Hematopoietic multipotent progenitor cell treated with erythropoietin and hydrocortisone succinate and interleukin-3 and kit ligand, for 17 days (in vitro differentiated cells): ENCODE results near the gene MYL5.
"Not testable (repeated sequence)": the region's sequence is repeated elsewhere in the genome, so short reads cannot be mapped to it uniquely, and the experiment has no call there.

ENCODE experiments used
- DNase-seq: peaks from one replicate; pipeline ENCODE4 v3.0.0-alpha.2; 2015; ENCODE audit warnings: low spot score

The MYL5 gene

GRCh38 chr4:674172-675035 is at the start of gene MYL5, which contains the start of gene ATP5ME:
Gene MYL5 (plus strand): TSS chr4:674542. CDS start chr4:678027, 3,485 bp downstream.
Gene ATP5ME (minus strand): TSS chr4:674276. CDS start chr4:674247, 29 bp downstream.
- peak; percentile 98 for DNase-seq

GRCh38 chr4:624705-625590 is 49.4 kb upstream of the MYL5 start, which contains the start of gene PDE6B:
Gene PDE6B (plus strand): TSS chr4:625573. CDS start chr4:625627, 54 bp downstream.
- DNase-seq = no peak

DNA sequence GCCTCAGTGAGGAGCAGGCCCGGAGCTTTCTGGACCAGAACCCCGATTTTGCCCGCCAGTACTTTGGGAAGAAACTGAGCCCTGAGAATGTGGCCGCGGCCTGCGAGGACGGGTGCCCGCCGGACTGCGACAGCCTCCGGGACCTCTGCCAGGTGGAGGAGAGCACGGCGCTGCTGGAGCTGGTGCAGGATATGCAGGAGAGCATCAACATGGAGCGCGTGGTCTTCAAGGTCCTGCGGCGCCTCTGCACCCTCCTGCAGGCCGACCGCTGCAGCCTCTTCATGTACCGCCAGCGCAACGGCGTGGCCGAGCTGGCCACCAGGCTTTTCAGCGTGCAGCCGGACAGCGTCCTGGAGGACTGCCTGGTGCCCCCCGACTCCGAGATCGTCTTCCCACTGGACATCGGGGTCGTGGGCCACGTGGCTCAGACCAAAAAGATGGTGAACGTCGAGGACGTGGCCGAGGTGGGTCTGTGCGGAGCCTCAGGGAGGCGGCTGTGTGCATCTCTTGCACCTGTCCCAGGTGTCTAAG is 48.6 kb upstream of the MYL5 start:
- no peak for DNase-seq

DNA sequence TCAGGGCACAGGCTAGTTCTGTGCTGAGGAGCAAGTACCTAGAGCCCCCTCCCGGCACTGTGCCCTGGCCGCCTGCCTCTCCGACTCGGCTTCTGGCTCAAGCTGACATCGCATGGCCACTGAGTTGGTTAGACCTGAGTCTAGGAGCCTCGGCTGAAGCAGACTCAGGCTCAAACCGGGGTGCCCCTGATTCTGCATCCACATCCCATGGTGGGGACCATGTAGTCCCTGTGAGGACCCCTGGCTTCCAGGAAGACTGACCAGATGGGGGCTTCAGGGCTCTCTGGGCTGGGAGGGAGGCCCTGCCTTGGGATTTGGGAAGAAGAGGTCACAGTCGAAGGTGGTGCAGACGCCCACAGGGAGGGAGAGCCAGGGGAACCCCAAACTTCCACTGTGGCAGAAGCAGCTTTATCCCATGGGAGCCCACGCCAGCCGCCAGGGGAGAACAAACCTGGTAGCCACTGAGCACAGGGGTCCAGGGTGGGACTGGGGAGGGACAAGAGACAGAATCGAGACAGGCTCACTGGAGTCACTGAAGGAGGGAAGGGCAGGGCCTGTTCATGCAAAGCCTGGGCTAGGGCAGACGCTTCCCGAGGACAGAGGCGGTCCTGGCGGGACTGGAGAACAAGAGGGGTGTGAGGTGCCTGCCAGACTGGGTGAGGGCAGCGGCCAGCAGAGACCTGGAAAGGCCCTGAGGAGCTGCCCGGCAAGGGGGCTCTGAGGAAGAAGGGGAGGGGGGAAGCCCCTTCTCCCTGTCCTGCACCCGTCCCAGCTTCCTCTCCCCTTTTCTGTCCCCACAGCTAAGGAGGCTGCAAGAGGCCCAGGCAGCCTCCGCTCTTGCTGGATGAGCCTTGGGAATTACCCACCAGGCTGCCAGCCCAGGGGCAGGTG is 47.9 kb upstream of the MYL5 start:
- no peak for DNase-seq

GRCh38 chr4:627347-628125 is 46.8 kb upstream of the MYL5 start:
- no peak for DNase-seq

DNA sequence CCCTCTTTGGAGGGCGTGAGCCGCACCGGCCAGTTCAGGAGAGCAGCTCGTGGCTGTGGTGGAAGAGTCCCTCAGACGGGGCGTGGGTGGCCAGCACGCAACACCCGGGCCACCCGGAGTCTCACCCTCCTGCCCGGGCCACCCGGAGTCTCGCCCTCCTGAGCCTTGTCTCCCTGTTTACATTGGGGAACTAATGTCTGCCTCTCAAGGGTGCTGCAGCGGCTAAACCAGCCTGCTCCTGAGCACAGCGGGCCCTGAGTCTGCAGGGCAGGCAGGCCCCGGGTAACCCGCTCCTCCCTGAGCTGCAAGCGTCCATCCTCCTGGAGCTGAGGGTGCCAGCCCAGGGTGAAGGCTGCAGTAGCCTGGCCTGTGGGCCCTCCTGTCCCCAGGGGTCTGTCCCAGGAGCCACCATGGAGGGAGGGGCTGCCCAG is 46.0 kb upstream of the MYL5 start:
- DNase-seq = no peak

DNA sequence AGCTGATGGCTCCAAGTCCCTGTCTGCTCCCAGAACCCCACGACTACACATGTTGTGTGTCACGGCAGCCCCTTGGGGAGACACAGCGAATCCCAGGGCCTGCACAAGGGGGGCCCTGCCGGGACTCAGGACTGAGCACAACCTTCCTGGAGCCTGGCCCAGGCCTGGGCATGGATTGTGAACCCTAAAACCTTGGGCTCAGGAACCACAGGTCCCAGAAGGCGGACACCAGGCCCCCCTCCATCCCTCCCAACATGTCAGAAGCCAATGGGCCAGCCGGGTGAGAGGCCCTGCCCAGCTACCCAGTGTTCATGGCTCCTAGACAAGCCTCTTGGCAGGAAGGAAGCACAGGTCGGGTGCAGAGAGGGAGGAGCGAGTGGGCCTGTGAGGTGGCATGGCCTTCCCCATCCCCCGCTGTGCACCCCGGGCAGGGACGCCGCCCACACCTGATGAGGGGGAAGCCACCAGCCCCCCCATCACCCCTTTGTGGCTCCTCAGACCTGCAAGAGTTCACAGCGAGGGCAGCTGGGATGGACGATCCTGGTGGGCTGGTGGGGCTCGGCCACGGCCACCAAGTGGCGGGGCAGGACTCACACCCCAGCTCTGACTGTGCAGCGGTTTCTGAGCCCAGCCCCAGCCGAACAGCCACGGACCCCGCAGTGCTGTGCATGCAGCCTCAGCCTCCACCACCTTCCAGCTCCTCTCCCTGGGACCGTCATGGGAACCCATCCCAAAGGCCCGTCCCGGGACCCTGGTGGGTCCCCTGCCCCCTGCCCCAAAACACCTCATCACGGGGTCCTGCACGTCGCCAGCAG is 45.3 kb upstream of the MYL5 start:
- DNase-seq = no peak

- DNase-seq = no peak
Observed at GRCh38 chr4:629636-629914, 44.8 kb upstream of the MYL5 start.

DNA sequence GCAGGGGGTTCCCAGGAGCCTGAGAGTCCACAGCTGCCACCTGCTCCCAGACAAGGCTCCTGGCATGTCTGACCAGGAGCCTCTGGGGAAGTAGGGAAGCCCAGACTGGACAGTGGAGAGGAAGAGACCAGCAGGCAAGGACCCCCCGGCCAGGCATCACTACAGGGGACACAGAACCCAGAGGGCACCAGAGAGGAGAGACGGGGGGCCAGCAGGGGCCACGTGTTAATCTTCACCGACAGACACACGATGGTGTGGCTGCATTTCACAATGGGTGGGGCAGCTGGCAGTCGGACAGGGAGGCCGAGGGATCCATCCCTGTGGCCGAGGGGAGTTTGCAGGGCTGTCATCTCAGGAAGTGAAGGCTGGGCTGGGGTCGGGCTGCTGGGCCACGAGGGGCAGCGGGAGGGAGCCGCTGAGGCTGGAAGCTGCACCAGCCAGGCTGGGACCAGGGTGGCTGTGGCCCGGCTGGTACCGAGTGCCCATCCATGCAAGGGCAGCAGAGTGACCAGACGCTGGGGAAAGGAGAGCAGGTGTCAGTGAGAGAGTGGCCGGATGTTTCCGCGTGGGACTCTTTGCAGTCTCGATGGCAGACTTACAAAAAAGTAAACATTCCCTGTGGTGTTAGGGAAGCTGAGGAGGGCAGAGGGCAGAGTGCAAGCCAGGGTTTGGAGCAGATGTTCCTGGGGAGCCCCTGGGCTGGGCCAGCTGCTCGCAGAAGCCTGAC is 44.3 kb upstream of the MYL5 start:
- no peak for DNase-seq

GRCh38 chr4:630656-631055 is 43.7 kb upstream of the MYL5 start:
- DNase-seq = no peak

- DNase-seq = no peak
Observed at GRCh38 chr4:632196-632790, 42.0 kb upstream of the MYL5 start.

DNA sequence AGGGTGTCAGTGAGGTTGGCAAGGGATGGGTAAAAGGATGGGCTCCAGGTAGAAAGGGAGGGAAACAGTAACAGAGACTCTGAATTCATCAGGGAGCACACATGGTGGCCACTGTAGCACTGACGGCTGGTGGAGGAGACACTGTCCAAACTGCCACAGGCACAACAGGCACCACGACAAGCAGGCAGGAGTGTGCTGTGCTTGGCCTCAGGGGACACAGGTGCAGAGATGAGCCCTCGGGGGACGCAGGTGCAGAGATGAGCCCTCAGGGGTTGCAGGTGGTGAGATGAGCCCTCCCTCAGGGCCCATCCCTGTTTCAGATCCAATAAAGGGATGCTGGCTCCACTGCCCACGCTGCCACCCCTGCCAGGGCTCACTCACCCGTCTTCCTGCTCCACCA is 41.4 kb upstream of the MYL5 start:
- no peak for DNase-seq

- no peak for DNase-seq
Observed at GRCh38 chr4:633406-633805, 40.9 kb upstream of the MYL5 start.

DNA sequence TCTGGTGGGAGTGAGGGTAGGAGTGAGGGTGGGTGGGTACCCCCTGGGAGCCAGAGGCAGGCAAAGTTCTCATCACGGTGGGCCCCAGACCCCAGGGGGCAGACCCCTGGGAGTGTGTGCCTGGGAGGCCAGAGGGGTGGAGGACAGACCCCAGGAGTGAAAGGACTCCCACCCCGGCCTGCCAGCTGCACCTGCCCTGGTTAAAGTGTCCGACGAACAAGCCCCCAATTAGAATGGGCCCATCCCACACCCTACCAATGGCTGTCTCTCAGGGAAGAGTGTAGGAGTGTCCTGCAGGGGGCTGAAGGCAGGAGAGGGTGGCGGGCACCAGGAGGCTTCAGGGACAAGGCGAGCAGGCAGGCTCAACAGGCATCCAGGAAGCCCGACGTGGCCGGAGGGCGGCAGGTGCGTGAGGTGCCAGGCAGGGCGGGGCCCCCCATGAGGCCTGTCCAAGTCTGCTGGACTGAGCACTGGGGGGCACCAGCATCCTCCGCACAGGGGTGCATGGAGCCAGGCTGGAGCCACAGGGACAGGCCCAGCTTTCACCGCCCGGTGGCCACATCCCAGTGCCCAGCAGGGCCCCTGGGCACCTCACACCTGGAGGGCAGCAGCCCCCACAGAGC is 40.3 kb upstream of the MYL5 start:
- no peak for DNase-seq

DNA sequence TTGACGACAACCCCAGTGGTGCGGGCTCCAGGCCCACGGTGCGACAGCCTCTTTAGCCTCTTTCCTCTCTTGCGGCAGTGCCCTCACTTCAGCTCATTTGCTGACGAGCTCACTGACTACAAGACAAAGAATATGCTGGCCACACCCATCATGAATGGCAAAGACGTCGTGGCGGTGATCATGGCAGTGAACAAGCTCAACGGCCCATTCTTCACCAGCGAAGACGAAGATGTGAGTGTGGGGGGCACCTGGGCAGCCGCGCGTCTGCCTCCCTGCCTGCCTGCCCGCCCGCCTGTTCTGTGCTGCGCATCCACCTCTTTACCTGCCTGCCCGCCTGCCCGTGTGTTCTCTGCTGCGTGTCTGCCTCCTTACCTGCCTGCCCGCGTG is 39.8 kb upstream of the MYL5 start:
- no peak for DNase-seq

GRCh38 chr4:635066-635835 is 39.1 kb upstream of the MYL5 start:
- DNase-seq = not testable (repeated sequence)

DNA sequence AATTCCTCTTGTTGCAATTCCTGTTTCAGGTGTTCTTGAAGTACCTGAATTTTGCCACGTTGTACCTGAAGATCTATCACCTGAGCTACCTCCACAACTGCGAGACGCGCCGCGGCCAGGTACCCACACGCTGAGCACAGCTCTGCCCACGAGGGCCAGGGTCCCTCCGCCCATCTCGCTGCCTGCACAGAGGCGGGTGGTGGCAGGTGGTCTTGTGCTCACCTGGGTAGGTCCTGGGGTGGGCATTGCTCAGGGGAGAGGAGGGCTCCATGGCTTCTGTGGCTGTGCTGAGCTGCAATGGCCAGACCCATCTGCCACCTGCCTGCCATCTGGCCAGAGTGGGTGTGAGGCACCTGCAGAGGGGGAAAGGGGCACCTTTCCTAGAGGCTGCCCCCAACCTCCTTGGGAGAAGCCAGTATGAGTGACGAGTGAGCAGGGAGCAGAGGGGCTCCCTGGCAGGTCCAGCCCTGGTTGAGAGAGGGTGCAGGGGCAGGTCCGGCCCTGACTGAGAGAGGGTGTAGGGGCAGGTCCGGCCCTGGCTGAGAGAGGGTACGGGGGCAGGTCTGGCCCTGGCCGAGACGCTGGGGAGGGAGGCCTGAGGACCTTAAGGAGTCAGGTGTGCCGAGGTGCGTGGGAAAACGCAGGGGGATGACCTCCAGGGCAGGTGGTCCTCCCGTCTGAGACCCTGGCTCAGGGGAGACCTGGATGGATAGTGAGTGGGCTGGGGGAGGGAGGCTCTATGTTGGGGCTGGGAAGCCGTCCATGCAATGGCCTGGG is 38.3 kb upstream of the MYL5 start:
- no peak for DNase-seq
